Activated T-helper 1 cell treated with anti-CD3 and anti-CD28 coated beads, Interleukin-12 subunit alpha, Interleukin-12 subunit beta, Interleukin-2, Interleukin-4 antibody, amounts not matched to agents 30 ng/mL and 10 ng/mL and 1 ng/mL, durations not matched to agents 14 hours and 24 hours and 36 hours (primary cell): Measurements from ENCODE around the gene YDJC. TPM values are rescaled to one million over a fixed set of nuclear protein-coding genes. Genes with fewer than 3 reads are reported as not detected.
A peak's percentile ranks its signal among the peaks of the same experiment; 100 is the strongest.
"Not testable (repeated sequence)": the region's sequence is repeated elsewhere in the genome, so short reads cannot be mapped to it uniquely, and the experiment has no call there.

ENCODE experiments used
- DNase-seq: peaks from one replicate; pipeline ENCODE4 v3.0.0; 2021; ENCODE audit warnings: low spot score
- H3K27ac Mint-ChIP-seq: one replicate; pipeline ENCODE4 v1.8.0; 2021; ENCODE audit warnings: mild to moderate bottlenecking, mixed read lengths
- H3K27me3 Mint-ChIP-seq: one replicate; pipeline ENCODE4 v1.8.0; 2022; ENCODE audit warnings: mild to moderate bottlenecking, moderate library complexity, mixed read lengths; ENCODE audit not compliant: insufficient read depth
- H3K36me3 Mint-ChIP-seq: one replicate; pipeline ENCODE4 v1.8.0; 2021; ENCODE audit warnings: low read depth, mixed read lengths
- H3K4me1 Mint-ChIP-seq: one replicate; pipeline ENCODE4 v1.8.0; 2021; ENCODE audit warnings: low read depth, mixed read lengths
- H3K4me3 Mint-ChIP-seq: one replicate; pipeline ENCODE4 v1.8.0; 2021; ENCODE audit warnings: mild to moderate bottlenecking, moderate library complexity, mixed read lengths
- H3K9me3 Mint-ChIP-seq: one replicate; pipeline ENCODE4 v1.8.0; 2021; ENCODE audit warnings: mixed read lengths
- intact Hi-C: fragments of 100-400 bp; cut with micrococcal nuclease; formaldehyde crosslinking; loops from one replicate; pipeline ENCODE4 v1.15.1; 2024
- total RNA-seq: library from RNA; stranded (reverse); gene quantifications from 2 replicates; pipeline ENCODE4 v1.2.3, GENCODE V29; 2022

The YDJC gene
- total RNA-seq, 1 donor from 2014 or later, result 51.7 TPM

DNA sequence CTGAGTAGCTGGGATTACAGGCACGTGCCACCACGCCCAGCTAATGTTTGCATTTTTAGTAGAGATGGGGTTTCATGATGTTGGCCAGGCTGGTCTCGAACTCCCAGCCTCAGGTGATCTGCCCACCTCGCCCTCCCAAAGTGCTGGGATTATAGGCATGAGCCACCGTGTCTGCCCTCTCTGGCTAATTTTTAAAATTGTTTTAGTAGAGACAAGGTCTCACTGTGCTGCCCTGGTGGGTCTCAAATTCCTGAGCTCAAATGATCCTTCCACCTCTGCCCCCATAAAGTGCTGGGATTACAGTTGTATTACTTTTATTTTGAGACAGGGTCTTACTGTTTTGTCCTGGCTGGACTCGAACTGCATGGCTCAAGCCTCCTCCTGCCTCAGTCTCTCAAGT lies 15.7 kb upstream of the YDJC start:
- H3K4me1 Mint-ChIP-seq, result peaks cover 44% of the 10 kb centered on the region
- H3K9me3 Mint-ChIP-seq, H3K4me3 Mint-ChIP-seq, intact Hi-C loops, DNase-seq, H3K27me3 Mint-ChIP-seq, H3K27ac Mint-ChIP-seq: not testable (repeated sequence)
- H3K36me3 Mint-ChIP-seq, result peaks cover 30% of the 10 kb centered on the region

DNA sequence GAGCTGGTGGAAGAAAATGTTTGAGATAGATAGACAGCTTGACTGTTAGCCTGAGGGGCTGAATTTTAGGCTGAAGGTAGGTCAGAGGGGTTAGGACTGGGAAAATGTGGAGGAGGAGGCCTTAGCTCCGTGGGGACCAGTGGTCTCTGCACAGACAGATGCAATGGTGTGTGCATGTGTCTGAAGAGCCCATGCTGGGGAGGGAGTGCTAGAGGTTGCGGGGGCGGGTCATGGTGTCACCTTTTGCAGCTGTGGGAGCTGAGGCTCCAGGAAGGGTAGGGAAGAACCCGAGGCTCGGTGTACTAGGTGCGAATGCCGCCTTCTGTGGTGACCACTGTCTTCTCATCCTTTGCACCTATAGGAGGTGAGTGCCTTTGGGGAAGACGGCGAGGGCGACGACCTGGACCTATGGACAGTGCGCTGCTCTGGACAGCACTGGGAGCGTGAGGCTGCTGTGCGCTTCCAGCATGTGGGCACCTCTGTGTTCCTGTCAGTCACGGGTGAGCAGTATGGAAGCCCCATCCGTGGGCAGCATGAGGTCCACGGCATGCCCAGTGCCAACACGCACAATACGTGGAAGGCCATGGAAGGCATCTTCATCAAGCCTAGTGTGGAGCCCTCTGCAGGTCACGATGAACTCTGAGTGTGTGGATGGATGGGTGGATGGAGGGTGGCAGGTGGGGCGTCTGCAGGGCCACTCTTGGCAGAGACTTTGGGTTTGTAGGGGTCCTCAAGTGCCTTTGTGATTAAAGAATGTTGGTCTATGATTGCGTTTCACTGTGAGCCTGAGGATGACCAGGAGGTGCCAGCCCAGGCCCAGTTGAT lies 13.9 kb upstream of the YDJC start:
- peaks cover 39% of the 10 kb centered on the region for H3K4me1 Mint-ChIP-seq
- DNase-seq, result no peak
- intact Hi-C loops, result loop anchor here (2.0 to 5.0 kb wide), 2 partner anchors 77 to 641 kb away; partner anchors contain the start of genes THAP7 and UBE2L3
- H3K27me3 Mint-ChIP-seq, result peaks cover 10% of the 10 kb centered on the region
- peak overlapping the region; percentile 90 for H3K4me3 Mint-ChIP-seq
- H3K36me3 Mint-ChIP-seq, result peaks cover 23% of the 10 kb centered on the region
- H3K27ac Mint-ChIP-seq, result peak overlapping the region; percentile 25
- H3K9me3 Mint-ChIP-seq, result no peaks in the 10 kb centered on the region

DNA sequence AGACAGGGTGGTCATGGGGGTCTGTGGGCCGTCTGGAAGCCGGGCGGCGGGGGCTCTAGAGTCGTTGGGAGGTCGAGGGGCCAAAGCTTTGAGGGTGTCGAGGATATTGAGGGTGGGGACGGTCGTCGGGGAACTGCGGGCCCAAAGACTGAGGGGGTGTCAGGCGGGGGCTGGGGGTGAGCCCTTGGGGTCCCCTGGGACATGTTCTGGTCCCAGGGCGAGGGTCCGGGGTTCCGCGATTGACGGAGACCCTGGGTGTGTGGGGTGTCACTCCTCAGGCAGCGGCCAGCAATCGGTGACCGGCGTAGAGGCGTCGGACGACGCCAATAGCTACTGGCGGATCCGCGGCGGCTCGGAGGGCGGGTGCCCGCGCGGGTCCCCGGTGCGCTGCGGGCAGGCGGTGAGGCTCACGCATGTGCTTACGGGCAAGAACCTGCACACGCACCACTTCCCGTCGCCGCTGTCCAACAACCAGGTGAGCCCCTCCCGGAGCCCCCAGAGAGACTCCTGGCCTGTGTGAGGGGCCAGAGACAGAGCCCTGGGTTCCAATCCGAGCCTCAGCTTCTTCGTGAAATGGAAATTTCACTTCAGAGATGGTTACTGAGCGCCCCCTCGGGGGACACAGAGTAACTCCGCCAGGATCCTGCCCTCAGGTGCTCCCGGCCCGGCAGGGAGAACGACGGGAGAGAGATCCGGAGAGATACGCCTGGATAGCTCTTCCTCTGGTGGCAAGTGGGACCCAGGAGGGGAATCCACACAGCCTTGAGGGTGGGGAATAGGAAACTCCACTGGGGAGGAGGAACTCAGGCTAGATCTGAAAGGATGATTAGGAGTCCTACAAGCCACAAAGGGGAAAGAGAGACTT lies 13.0 kb upstream of the YDJC start:
- DNase-seq, result peak; percentile 49
- intact Hi-C loops, result loop anchor here (1.0 to 5.0 kb wide), 5 partner anchors 9 to 641 kb away; partner anchors contain the start of genes THAP7 and UBE2L3
- Mint-ChIP-seq H3K36me3 (peaks cover 21% of the 10 kb centered on the region), H3K4me3 (peak overlapping the region; percentile 90), H3K27ac (peak overlapping the region; percentile 94), H3K4me1 (peaks cover 39% of the 10 kb centered on the region), H3K27me3 (peaks cover 10% of the 10 kb centered on the region), H3K9me3 (no peaks in the 10 kb centered on the region)

DNA sequence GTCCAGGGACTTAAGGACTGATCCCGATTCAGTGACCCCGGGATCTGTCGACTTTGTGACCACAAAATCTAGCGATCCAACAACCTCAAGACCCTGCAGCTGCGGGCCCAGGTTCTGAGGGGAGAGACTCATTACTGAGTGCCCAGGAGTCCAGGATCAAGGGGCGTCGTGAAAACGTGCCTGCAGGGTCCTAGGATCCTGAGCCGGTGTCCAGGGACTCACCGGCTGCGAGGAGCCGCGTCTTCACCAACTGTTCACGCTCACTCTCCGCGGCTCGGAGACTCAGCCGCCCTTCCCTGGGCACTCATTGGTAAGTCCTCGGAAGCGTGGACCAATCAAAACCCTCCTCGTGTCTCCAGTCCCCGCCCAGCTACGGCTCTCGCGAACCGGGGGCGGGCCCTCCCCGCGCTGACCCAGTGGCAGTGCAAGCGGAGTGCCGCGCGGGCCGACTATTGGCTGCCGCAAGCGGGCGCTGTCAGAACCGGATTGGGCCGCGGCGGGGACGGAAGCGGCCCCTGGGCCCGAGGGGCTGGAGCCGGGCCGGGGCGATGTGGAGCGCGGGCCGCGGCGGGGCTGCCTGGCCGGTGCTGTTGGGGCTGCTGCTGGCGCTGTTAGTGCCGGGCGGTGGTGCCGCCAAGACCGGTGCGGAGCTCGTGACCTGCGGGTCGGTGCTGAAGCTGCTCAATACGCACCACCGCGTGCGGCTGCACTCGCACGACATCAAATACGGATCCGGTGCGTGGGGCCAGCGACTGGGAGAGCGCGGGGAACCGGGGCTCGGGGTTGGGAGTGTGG lies 12.2 kb upstream of the YDJC start, which contains the start of gene SDF2L1:
SDF2L1 (plus strand) TSS at position 514 of the 795 bp plus-strand sequence; CDS start at position 549, 35 bp downstream.
- peak within 1 kb of the TSS; percentile 94 for H3K27ac Mint-ChIP-seq
- no peaks in the 10 kb centered on the region for H3K9me3 Mint-ChIP-seq
- H3K36me3 Mint-ChIP-seq, result peaks cover 21% of the 10 kb centered on the region
- intact Hi-C loops, result loop anchor here (1.0 to 5.0 kb wide), 5 partner anchors 10 to 640 kb away; partner anchors contain the start of genes THAP7 and UBE2L3
- peak; percentile 99 for DNase-seq
- peak within 1 kb of the TSS; percentile 90 for H3K4me3 Mint-ChIP-seq
- peaks cover 10% of the 10 kb centered on the region for H3K27me3 Mint-ChIP-seq
- H3K4me1 Mint-ChIP-seq, result peaks cover 39% of the 10 kb centered on the region

DNA sequence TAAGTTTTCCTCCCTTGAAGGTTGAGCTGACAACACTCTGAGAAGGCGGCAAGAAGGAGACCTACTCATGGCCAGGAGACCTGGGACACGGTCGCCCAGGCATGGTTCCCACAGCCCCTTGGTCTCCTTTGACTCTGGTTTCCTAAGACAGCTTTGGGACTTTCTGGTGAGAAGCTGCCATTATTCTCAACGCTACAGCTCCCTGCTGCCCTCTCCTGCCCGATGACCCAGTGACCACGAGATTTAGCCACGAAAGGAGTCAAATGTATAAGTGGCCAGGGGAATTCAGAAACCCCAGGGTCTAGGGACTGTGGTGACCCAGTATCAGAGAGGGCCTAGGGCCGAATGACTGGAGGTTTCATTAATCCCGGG lies 11.6 kb upstream of the YDJC start:
- Mint-ChIP-seq H3K4me1 (peaks cover 33% of the 10 kb centered on the region), H3K4me3 (peak overlapping the region; percentile 90), H3K27me3 (peaks cover 10% of the 10 kb centered on the region), H3K9me3 (no peaks in the 10 kb centered on the region), H3K27ac (peak overlapping the region; percentile 94), H3K36me3 (peaks cover 17% of the 10 kb centered on the region)
- intact Hi-C loops, result loop anchor here (5.0 kb wide), 1 partner anchor 639 kb away; the partner anchor contains the start of gene THAP7
- no peak for DNase-seq

DNA sequence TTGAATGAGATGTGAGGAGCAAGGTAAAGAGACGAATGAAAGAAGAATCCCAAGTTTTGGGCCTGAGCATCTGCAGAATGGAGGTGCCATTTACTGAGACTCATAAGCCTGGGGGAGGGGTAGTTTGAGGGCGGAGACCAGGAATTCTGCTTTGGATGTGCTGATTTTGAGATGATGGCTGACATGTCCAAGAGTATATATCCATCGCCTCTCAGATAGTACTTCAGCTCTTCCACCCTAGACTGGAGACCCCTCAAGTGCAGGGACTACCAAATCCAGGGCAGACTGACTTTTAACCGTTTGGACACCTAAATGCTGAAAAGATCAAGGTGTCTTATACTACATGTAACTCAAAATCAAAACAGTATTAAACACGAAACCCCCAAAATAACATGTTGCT lies 11.0 kb upstream of the YDJC start:
- peaks cover 13% of the 10 kb centered on the region for H3K36me3 Mint-ChIP-seq
- intact Hi-C loops, result loop anchor here (5.0 kb wide), 1 partner anchor 639 kb away; the partner anchor contains the start of gene THAP7
- H3K4me1 Mint-ChIP-seq, result peaks cover 31% of the 10 kb centered on the region
- no peaks in the 10 kb centered on the region for H3K9me3 Mint-ChIP-seq
- peaks cover 10% of the 10 kb centered on the region for H3K27me3 Mint-ChIP-seq
- H3K27ac Mint-ChIP-seq, result no peak overlapping the region
- no peak for DNase-seq
- peak overlapping the region; percentile 90 for H3K4me3 Mint-ChIP-seq

DNA sequence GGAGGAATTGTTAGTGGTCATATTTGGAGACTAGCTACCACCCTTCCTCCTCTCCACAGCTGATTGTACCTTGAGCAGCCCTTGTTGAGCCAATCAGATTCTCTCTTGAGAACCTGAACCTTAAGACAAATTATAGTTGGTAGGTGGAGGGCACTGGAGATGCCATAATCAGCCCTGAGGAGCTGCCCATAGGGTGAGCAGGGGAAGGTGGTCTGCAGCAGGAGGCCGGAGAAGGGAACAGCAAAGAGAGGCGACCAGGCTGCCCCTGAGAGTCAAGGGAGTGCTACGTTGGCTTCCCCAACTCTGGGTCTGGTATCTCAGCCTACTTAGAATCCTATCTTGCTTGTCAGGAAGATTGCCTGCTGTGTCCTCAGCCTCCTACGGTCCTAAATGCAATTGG lies 9.5 kb upstream of the YDJC start:
- DNase-seq, result no peak
- peaks cover 10% of the 10 kb centered on the region for H3K27me3 Mint-ChIP-seq
- H3K27ac Mint-ChIP-seq, result no peak overlapping the region
- no peaks in the 10 kb centered on the region for H3K9me3 Mint-ChIP-seq
- peaks cover 31% of the 10 kb centered on the region for H3K4me1 Mint-ChIP-seq
- intact Hi-C loops, result no loop called here
- H3K4me3 Mint-ChIP-seq, result no peak overlapping the region
- peaks cover 11% of the 10 kb centered on the region for H3K36me3 Mint-ChIP-seq

DNA sequence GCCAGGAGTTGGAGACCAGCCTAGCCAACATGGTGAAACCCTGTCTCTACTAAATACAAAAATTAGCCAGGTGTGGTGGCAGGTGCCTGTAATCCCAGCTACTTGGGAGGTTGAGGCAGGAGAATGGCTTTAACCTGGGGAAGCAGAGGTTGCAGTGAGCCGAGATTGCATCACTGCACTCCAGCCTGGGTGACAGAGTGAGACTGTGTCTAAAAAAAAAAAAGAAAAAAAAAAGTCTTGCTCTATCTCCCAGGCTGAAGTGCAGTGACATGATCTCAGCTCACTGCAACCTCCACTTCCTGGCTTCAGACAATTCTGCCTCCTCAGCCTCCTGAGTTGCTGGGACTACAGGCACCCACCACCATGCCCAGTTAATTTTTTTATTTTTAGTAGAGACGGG lies 7.6 kb upstream of the YDJC start:
- peaks cover 19% of the 10 kb centered on the region for H3K4me1 Mint-ChIP-seq

DNA sequence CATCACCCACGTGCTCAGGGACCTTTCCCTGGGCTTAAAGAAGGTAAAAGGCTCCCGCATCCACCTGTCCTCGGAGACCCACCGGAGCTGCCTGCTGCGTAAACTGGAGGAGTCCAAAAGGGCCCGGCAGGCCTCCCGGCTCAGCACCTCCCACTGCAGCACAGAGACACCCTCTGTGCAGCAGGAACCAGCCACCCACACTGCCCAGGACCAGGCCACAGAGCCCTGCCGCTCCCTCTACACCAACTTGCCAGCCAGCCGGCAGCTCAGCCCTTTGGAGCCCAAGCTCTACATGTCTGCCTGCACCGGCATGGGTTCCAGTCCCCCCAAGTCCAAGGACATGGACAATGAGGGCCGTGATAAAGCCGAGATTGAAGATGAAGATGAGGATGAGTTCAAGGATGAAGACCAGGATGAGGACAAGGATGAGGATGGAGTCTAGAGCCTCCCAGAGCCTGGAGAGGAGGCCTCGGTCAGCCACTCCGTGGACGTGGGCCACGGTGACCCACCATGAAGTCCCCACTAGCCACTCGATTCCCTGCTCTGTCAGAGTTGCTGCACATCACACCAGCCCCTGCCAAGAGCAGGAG lies 6.9 kb upstream of the YDJC start:
- H3K9me3 Mint-ChIP-seq, result no peaks in the 10 kb centered on the region

More for the DNA sequence above, 7.6 kb upstream of the YDJC start:
- H3K27me3 Mint-ChIP-seq, DNase-seq, H3K9me3 Mint-ChIP-seq, H3K27ac Mint-ChIP-seq, H3K4me3 Mint-ChIP-seq, intact Hi-C loops, H3K36me3 Mint-ChIP-seq: not testable (repeated sequence)

DNA sequence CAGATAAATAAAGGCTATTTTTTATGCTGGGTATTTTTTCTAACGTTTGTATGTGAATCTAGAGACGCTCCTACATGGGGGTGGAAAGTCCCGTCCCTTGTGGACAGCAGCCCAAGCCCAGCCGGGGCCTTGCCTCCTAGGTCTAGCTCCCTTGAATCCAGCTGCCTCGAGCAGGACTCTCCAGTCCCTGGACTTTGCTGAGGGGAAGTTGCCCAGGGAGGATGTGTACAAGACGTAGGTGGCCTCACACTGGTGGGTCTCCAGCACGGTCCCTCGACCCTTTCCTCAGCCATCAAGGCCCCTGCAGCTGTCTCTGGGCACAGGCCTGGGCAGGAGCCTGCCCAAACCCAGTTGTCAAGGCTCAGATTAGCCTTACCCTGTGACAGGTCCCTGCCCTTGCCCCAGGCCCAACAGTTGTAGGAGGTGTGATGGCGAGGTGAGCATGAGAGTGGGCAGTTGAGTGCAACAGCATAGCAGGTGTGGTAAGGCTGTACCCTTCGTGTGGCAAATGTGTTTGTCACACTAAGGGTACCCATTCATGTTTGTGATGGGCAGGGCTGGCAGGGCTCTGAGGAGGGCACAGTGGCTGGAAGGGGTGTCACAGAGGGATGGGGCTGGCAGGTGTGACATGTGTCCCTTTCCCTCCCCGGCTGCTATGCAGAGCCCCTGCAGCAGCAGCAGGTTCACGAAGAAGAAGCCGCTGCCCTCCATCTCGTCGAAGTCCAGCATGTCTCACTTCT lies 6.1 kb upstream of the YDJC start:
- H3K27ac Mint-ChIP-seq, result no peak overlapping the region
- peaks cover 9% of the 10 kb centered on the region for H3K4me1 Mint-ChIP-seq
- no peaks in the 10 kb centered on the region for H3K9me3 Mint-ChIP-seq
- intact Hi-C loops, result no loop called here
- peaks cover 4% of the 10 kb centered on the region for H3K27me3 Mint-ChIP-seq
- no peaks in the 10 kb centered on the region for H3K36me3 Mint-ChIP-seq
- DNase-seq, result no peak
- no peak overlapping the region for H3K4me3 Mint-ChIP-seq

More for the DNA sequence above, 6.9 kb upstream of the YDJC start:
- Mint-ChIP-seq H3K27ac (no peak overlapping the region), H3K36me3 (no peaks in the 10 kb centered on the region), H3K4me1 (peaks cover 12% of the 10 kb centered on the region), H3K27me3 (peaks cover 10% of the 10 kb centered on the region), H3K4me3 (no peak overlapping the region)
- DNase-seq, result no peak
- intact Hi-C loops, result no loop called here

DNA sequence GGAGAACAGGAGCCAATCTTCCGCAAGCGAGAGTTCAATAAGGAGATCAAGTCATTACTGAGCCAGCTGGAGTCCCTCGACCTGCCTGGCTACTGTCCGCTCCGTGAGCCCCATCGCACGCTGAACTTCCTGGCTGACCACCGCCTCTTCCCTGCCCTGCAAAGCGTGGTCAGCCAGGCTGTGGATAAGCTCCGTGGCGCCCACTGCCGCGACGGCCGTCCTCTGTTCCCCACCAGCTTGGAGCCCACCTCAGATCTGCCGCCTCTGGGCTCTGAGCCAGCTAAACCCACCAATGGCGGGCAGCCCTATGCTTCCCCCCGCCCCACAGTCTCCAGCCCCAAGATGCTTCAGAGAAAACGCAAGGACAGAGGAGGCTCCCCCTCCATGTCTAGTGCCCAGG lies 5.0 kb upstream of the YDJC start:
- H3K27ac Mint-ChIP-seq, result no peak overlapping the region
- intact Hi-C loops, result no loop called here
- H3K4me1 Mint-ChIP-seq, result peaks cover 10% of the 10 kb centered on the region
- H3K27me3 Mint-ChIP-seq, result no peaks in the 10 kb centered on the region
- H3K36me3 Mint-ChIP-seq, result no peaks in the 10 kb centered on the region
- H3K9me3 Mint-ChIP-seq, result no peaks in the 10 kb centered on the region
- no peak for DNase-seq
- no peak overlapping the region for H3K4me3 Mint-ChIP-seq
